Measurements from ENCODE around the gene OR3A3. TPM values are rescaled to one million over a fixed set of nuclear protein-coding genes. Genes with fewer than 3 reads are reported as not detected.
"Not testable (repeated sequence)": the region's sequence is repeated elsewhere in the genome, so short reads cannot be mapped to it uniquely, and the experiment has no call there.

Gene OR3A3
- total and polyA plus RNA-seq, 9 donors: not detected

DNA sequence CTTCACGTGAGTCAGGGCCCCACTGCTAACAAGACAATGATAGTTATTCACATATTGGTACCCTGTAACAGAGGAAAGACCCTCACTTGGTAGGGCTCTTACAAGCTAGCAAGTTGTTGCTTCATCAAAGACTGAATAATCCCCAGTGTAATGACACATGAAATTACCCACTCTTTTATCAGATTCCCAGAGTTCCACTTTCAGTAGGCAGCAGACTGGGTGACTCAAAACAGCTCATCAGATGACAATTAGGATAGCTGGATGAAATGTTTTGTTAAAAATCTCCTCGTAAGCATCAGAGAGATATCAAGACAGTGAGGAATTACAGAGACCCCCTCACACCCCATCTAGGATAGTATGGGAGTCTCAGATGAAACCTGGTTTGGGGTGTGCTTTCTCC, 29.3 kb downstream of the OR3A3 start:
- DNase-seq: no peak
- H3K4me1 ChIP-seq (ENCODE audit: insufficient read depth): no peaks in the 10 kb centered on the region
- no peak for TF ChIP-seq POLR2A (IDR thresholded peaks at IDR 0.05)
- TF ChIP-seq, protein P1, sequence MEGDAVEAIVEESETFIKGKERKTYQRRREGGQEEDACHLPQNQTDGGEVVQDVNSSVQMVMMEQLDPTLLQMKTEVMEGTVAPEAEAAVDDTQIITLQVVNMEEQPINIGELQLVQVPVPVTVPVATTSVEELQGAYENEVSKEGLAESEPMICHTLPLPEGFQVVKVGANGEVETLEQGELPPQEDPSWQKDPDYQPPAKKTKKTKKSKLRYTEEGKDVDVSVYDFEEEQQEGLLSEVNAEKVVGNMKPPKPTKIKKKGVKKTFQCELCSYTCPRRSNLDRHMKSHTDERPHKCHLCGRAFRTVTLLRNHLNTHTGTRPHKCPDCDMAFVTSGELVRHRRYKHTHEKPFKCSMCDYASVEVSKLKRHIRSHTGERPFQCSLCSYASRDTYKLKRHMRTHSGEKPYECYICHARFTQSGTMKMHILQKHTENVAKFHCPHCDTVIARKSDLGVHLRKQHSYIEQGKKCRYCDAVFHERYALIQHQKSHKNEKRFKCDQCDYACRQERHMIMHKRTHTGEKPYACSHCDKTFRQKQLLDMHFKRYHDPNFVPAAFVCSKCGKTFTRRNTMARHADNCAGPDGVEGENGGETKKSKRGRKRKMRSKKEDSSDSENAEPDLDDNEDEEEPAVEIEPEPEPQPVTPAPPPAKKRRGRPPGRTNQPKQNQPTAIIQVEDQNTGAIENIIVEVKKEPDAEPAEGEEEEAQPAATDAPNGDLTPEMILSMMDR (IDR thresholded peaks at IDR 0.05): no peak
- H3K4me3 ChIP-seq: no peak overlapping the region
- 55 to 62% (median 61%) methylated on average over 2 of the region's 2 CpGs for WGBS, 3 donors
- no peaks in the 10 kb centered on the region for H3K27me3 ChIP-seq
- intact Hi-C loops (cut with DNase I): no loop called here
- H3K27ac ChIP-seq: no peak overlapping the region
- H3K36me3 ChIP-seq: no peaks in the 10 kb centered on the region
- H3K9me3 ChIP-seq: no peaks in the 10 kb centered on the region

DNA sequence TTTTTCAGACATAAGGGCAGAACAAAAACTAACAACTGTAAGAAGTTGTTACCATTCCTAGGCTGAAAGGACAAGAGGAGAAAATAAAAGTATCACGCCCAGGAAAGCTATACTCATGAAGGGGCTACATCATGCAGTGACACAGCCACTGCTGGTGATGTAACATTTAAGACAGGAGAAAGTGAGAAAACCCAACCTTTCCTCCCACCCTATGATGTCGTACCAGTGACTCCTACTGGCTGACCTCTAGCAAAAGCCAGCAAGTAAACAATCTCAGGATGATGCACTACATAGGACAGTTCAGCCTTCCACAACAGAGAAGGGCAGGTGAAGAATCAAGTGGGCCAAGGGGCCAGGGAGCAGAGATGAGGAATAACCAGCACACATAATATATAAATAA, 36.5 kb downstream of the OR3A3 start:
- Histone ChIP-seq H3K4me3 (no peak overlapping the region), H3K36me3 (no peaks in the 10 kb centered on the region), H3K27me3 (no peaks in the 10 kb centered on the region), H3K9me3 (no peaks in the 10 kb centered on the region), H3K4me1 (ENCODE audit: insufficient read depth) (no peaks in the 10 kb centered on the region), H3K27ac (no peak overlapping the region)
- intact Hi-C loops (cut with DNase I): no loop called here
- 62 to 69% (median 65%) methylated on average over 2 of the region's 2 CpGs for WGBS, 3 donors
- no peak for TF ChIP-seq POLR2A (IDR thresholded peaks at IDR 0.05)
- no peak for DNase-seq

DNA sequence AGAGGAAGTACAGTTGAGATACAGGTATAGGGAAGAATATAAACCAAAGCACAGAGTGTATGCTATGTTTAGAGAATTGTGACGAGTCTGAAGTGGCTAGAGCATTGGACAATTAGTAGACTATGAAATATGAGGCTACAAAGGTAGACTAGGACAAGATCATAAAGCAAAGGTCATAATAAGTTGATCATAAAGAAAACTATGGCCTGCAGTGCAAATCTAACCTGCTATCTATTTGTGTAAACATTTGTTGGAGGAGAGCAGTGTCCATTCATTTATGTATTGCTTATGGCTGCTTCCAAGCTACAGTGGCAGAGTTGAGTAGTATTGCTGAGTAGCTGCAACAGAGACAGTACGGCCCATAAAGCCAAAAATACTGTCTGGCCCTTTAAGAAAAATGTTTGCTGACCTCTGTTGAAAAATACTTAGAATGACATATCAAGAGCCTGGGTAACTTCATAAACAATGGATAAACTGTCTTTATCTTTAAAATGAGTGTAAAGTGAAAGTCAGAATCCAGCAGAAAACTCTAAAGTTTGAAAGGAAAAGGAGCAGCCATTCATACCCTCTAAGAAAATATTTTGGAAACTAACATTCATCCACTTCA, 37.0 kb downstream of the OR3A3 start:
- no peak for DNase-seq
- 43 to 47% (median 44%) methylated on average over 2 of the region's 2 CpGs for WGBS, 3 donors
- Histone ChIP-seq H3K36me3 (no peaks in the 10 kb centered on the region), H3K27ac (no peak overlapping the region), H3K4me1 (ENCODE audit: insufficient read depth) (no peaks in the 10 kb centered on the region), H3K4me3 (no peak overlapping the region), H3K9me3 (no peaks in the 10 kb centered on the region), H3K27me3 (no peaks in the 10 kb centered on the region)
- TF ChIP-seq POLR2A (IDR thresholded peaks at IDR 0.05): no peak
- TF ChIP-seq EP300 (IDR thresholded peaks at IDR 0.05): no peak
- TF ChIP-seq, protein P1 (IDR thresholded peaks at IDR 0.05): no peak
- intact Hi-C loops (cut with DNase I): no loop called here

DNA sequence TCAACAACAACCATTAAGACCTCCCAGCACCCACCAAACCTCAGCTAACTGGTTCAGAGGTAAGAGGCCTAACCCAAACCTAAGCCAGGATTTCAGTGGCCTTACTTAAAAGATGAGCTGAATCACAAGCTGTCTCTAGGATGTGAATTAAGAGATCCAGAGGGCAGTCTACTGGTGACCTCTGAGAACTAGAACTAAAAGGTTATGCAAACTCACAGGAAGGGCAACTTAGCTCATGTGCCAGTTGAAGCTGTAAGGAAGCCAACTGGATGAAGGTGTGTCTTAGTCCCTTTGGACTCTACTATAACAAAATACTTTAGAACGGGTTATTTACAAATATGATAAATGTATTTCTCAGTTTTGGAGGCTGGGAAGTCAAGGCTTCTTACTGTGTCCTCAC, 55.2 kb downstream of the OR3A3 start:
- H3K27ac ChIP-seq; H3K4me1 ChIP-seq (ENCODE audit: insufficient read depth); H3K4me3 ChIP-seq; DNase-seq; H3K9me3 ChIP-seq; H3K27me3 ChIP-seq; intact Hi-C loops (cut with DNase I); H3K36me3 ChIP-seq: not testable (repeated sequence)
- WGBS, 3 donors: 39 to 72% (median 60%) methylated on average over 1 of the region's 1 CpG

DNA sequence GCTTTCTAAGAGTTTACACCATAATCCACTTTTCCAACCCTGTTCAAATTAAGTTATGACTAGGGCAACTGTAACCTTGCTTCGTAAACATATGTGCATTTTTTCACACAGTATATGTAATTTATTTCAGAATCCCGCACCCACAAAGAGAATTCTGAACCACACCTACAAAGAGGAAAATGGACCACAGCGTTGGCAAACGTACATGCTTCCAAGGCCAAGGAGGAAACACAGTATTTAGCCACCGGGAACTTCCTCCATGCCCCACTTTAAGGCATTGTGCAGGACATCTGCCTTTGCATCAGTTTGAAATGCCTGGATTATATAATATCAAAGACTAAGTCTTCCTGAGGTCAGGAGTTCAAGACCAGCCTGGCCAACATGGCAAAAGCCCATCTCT, 58.4 kb downstream of the OR3A3 start:
- TF ChIP-seq, protein P1 (IDR thresholded peaks at IDR 0.05): no peak
- TF ChIP-seq EP300 (IDR thresholded peaks at IDR 0.05) (no peak), POLR2A (IDR thresholded peaks at IDR 0.05) (no peak)

More for the DNA sequence above, 58.4 kb downstream of the OR3A3 start:
- Histone ChIP-seq H3K36me3 (no peaks in the 10 kb centered on the region), H3K4me1 (ENCODE audit: insufficient read depth) (no peaks in the 10 kb centered on the region), H3K9me3 (no peaks in the 10 kb centered on the region), H3K4me3 (no peak overlapping the region), H3K27me3 (no peaks in the 10 kb centered on the region), H3K27ac (no peak overlapping the region)
- no peak for DNase-seq
- WGBS, 3 donors: 61 to 74% (median 64%) methylated on average over 5 of the region's 5 CpGs
- intact Hi-C loops (cut with DNase I): no loop called here
